ENCODE results near the gene PLEKHG7. TPM values are rescaled to one million over a fixed set of nuclear protein-coding genes. Genes with fewer than 3 reads are reported as not detected.

Gene PLEKHG7
- polyA plus RNA-seq, 1 donor (not counting 4 experiments of a cell fraction or from before 2014, with no cell fraction given), result not detected

GRCh38 chr12:92765871-92766270 lies 63.1 kb downstream of the PLEKHG7 start:
- Histone ChIP-seq H3K9me1 (ENCODE audit: control insufficient read depth, extremely low read depth, insufficient read depth, low read length) (no peaks in the 10 kb centered on the region), H3K27me3 (ENCODE audit: control insufficient read depth, extremely low read depth, insufficient read depth, low read length) (no peaks in the 10 kb centered on the region), H3K4me2 (ENCODE audit: control insufficient read depth, extremely low read depth, insufficient read depth, low read depth, low read length) (no peak overlapping the region), H3K36me3 (ENCODE audit: control insufficient read depth in 2 of 2, extremely low read depth in 1 of 2, insufficient read depth in 2 of 2, low read length in 2 of 2) (no peaks in the 10 kb centered on the region), H3K4me1 (ENCODE audit: control insufficient read depth, extremely low read depth, insufficient read depth, low read length) (peaks cover 4% of the 10 kb centered on the region), H4K20me1 (ENCODE audit: control insufficient read depth, extremely low read depth, insufficient read depth, low read length) (no peaks in the 10 kb centered on the region), H3K4me3 (ENCODE audit: control insufficient read depth in 2 of 3, extremely low read depth in 1 of 3, insufficient read depth in 2 of 3, low read depth in 1 of 3, low read length in 3 of 3) (no peak overlapping the region), H3K79me2 (ENCODE audit: control insufficient read depth, insufficient read depth, low read length) (no peaks in the 10 kb centered on the region), H3K9me3 (ENCODE audit: control insufficient read depth, low read depth, low read length) (no peaks in the 10 kb centered on the region), H3K9ac (ENCODE audit: control insufficient read depth, extremely low read depth, insufficient read depth, low read length) (no peak overlapping the region), H2AFZ (ENCODE audit: control insufficient read depth, low read length) (no peak overlapping the region), H3K27ac (ENCODE audit: control insufficient read depth, insufficient read depth, low read length) (no peak overlapping the region)
- DNase-seq (ENCODE audit: low read depth, low spot score) (no peak), FAIRE-seq (no peak)
- dilution Hi-C loops (cut with MboI; ENCODE audit: extremely low pct_ligation_motif_present, low sequenced_read_pairs), result no loop called here
- no peak for TF ChIP-seq CTCF (optimal IDR thresholded peaks at IDR 0.05 in 1 of 3, IDR thresholded peaks at IDR 0.05 in 1 of 3, conservative IDR thresholded peaks at IDR 0.05 in 1 of 3; ENCODE audit: extremely low read depth in 1 of 3, insufficient read depth in 2 of 3, low read length in 3 of 3)
- no peak for TF ChIP-seq EZH2 (IDR thresholded peaks at IDR 0.05; ENCODE audit: low read length)

GRCh38 chr12:92769124-92769901 lies 66.5 kb downstream of the PLEKHG7 start:
- TF ChIP-seq EZH2 (IDR thresholded peaks at IDR 0.05; ENCODE audit: low read length) (no peak), CTCF (optimal IDR thresholded peaks at IDR 0.05 in 1 of 3, IDR thresholded peaks at IDR 0.05 in 1 of 3, conservative IDR thresholded peaks at IDR 0.05 in 1 of 3; ENCODE audit: extremely low read depth in 1 of 3, insufficient read depth in 2 of 3, low read length in 3 of 3) (no peak)
- Histone ChIP-seq H3K36me3 (ENCODE audit: control insufficient read depth in 2 of 2, extremely low read depth in 1 of 2, insufficient read depth in 2 of 2, low read length in 2 of 2) (no peaks in the 10 kb centered on the region), H4K20me1 (ENCODE audit: control insufficient read depth, extremely low read depth, insufficient read depth, low read length) (no peaks in the 10 kb centered on the region), H3K79me2 (ENCODE audit: control insufficient read depth, insufficient read depth, low read length) (no peaks in the 10 kb centered on the region), H3K27me3 (ENCODE audit: control insufficient read depth, extremely low read depth, insufficient read depth, low read length) (no peaks in the 10 kb centered on the region), H2AFZ (ENCODE audit: control insufficient read depth, low read length) (no peak overlapping the region), H3K4me3 (ENCODE audit: control insufficient read depth in 2 of 3, extremely low read depth in 1 of 3, insufficient read depth in 2 of 3, low read depth in 1 of 3, low read length in 3 of 3) (no peak overlapping the region), H3K9me1 (ENCODE audit: control insufficient read depth, extremely low read depth, insufficient read depth, low read length) (no peaks in the 10 kb centered on the region), H3K4me2 (ENCODE audit: control insufficient read depth, extremely low read depth, insufficient read depth, low read depth, low read length) (no peak overlapping the region), H3K9ac (ENCODE audit: control insufficient read depth, extremely low read depth, insufficient read depth, low read length) (no peak overlapping the region), H3K27ac (ENCODE audit: control insufficient read depth, insufficient read depth, low read length) (no peak overlapping the region), H3K9me3 (ENCODE audit: control insufficient read depth, low read depth, low read length) (no peaks in the 10 kb centered on the region), H3K4me1 (ENCODE audit: control insufficient read depth, extremely low read depth, insufficient read depth, low read length) (no peaks in the 10 kb centered on the region)
- DNase-seq (ENCODE audit: low read depth, low spot score) (no peak), FAIRE-seq (peak; percentile 20)
- dilution Hi-C loops (cut with MboI; ENCODE audit: extremely low pct_ligation_motif_present, low sequenced_read_pairs), result no loop called here
